Measurements from ENCODE around the gene RFX3.

RFX3 gene

DNA sequence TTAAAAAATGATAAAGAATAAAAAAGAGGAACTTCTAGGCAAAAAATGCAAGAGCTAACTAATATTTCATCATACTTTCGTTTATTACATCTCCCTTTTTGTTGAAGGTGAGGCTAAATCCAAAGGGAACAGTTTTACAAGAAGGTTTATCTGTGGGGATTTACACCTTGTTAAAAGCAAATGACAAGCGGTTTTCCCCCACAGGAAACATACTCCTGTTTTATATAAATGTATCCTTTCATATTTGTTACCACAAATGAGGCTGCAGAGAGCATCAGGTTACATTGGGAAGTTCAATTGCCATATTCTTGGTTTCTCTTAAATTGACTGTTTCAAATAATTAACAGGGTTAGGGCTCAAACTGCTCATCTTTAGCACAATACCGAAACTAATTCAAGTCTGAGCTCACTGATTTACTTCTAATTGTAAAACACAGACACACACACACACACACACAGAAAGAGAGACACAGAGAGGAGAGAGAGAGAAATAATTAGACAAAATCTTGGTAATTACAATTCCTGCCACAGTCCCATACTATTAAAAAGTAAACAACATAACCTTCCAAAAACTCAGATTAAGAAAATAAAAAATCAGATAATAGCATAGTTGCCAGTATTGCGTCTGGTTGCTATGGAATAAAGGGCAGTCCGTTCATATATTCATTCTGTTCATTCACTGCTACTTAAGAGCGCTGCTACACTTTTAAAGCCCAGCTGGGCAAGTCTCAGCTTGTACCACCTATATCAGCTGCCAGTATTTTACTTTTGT is 17.1 kb downstream of the RFX3 start (continued):
- TF ChIP-seq ZNF202 (tag by site-specific recombination; IDR thresholded peaks at IDR 0.05; ENCODE audit: borderline replicate concordance) (no peak), ZBTB11 (tag by site-specific recombination; conservative IDR thresholded peaks at IDR 0.05; ENCODE audit: low read depth) (peak; percentile 17; the same call in 1 of the 2 replicates), FEZF1 (tag by site-specific recombination; IDR thresholded peaks at IDR 0.05) (peak; percentile 99), ZNF660 (tag by site-specific recombination; IDR thresholded peaks at IDR 0.05) (peak; percentile 10; the same call in 1 of the 2 replicates), ZBTB26 (tag by site-specific recombination; optimal IDR thresholded peaks at IDR 0.05) (no peak), ZNF837 (tag by site-specific recombination; IDR thresholded peaks at IDR 0.05) (no peak), MZF1 (tag by site-specific recombination; IDR thresholded peaks at IDR 0.05; ENCODE audit: borderline replicate concordance) (peak; percentile 97), KLF16 (tag by site-specific recombination; IDR thresholded peaks at IDR 0.05) (0 out of 2 replicates have a peak, but pooled peaks have one; percentile 19), ZSCAN23 (tag by site-specific recombination; IDR thresholded peaks at IDR 0.05) (peak; percentile 31; the same call in 1 of the 2 replicates), ZNF571 (tag by site-specific recombination; IDR thresholded peaks at IDR 0.05) (no peak), ZNF843 (tag by site-specific recombination; IDR thresholded peaks at IDR 0.05) (peak; percentile 95), ZNF585B (tag by site-specific recombination; IDR thresholded peaks at IDR 0.05) (no peak), PRDM4 (tag by site-specific recombination; IDR thresholded peaks at IDR 0.05) (peak; percentile 99), HOXD13 (CRISPR knock-in tag; IDR thresholded peaks at IDR 0.05; ENCODE audit: borderline replicate concordance) (peak; percentile 74; the same call in 1 of the 2 replicates), TCF7L2 (IDR thresholded peaks at IDR 0.05; ENCODE audit: borderline replicate concordance, low read depth, low read length) (peak; percentile 95), OVOL3 (tag by site-specific recombination; IDR thresholded peaks at IDR 0.05) (peak; percentile 85; the same call in 1 of the 2 replicates), SETDB1 (IDR thresholded peaks at IDR 0.05; ENCODE audit: insufficient read length, low read length) (no peak), ZNF701 (tag by site-specific recombination; IDR thresholded peaks at IDR 0.05) (no peak), SP7 (tag by site-specific recombination; IDR thresholded peaks at IDR 0.05) (peak; percentile 95), ZNF2 (tag by site-specific recombination; IDR thresholded peaks at IDR 0.05) (peak; percentile 61; the same call in 1 of the 2 replicates), EGR2 (tag by site-specific recombination; IDR thresholded peaks at IDR 0.05; ENCODE audit: low read depth) (no peak), ZNF521 (tag by site-specific recombination; IDR thresholded peaks at IDR 0.05) (no peak), GFI1B (tag by site-specific recombination; IDR thresholded peaks at IDR 0.05) (peak; percentile 54; the same call in 1 of the 2 replicates), ZNF600 (tag by site-specific recombination; IDR thresholded peaks at IDR 0.05) (peak; percentile 71), ZNF366 (tag by site-specific recombination; conservative IDR thresholded peaks at IDR 0.05) (peak; percentile 77)
- TF ChIP-seq, protein P1, sequence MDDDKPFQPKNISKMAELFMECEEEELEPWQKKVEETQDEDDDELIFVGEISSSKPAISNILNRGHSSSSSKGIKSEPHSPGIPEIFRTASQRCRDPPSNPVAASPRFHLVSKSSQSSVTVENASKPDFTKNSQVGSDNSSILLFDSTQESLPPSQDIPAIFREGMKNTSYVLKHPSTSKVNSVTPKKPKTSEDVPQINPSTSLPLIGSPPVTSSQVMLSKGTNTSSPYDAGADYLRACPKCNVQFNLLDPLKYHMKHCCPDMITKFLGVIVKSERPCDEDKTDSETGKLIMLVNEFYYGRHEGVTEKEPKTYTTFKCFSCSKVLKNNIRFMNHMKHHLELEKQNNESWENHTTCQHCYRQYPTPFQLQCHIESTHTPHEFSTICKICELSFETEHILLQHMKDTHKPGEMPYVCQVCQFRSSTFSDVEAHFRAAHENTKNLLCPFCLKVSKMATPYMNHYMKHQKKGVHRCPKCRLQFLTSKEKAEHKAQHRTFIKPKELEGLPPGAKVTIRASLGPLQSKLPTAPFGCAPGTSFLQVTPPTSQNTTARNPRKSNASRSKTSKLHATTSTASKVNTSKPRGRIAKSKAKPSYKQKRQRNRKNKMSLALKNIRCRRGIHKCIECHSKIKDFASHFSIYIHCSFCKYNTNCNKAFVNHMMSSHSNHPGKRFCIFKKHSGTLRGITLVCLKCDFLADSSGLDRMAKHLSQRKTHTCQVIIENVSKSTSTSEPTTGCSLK (tag by site-specific recombination; IDR thresholded peaks at IDR 0.05), result no peak
- TF ChIP-seq, protein P2, sequence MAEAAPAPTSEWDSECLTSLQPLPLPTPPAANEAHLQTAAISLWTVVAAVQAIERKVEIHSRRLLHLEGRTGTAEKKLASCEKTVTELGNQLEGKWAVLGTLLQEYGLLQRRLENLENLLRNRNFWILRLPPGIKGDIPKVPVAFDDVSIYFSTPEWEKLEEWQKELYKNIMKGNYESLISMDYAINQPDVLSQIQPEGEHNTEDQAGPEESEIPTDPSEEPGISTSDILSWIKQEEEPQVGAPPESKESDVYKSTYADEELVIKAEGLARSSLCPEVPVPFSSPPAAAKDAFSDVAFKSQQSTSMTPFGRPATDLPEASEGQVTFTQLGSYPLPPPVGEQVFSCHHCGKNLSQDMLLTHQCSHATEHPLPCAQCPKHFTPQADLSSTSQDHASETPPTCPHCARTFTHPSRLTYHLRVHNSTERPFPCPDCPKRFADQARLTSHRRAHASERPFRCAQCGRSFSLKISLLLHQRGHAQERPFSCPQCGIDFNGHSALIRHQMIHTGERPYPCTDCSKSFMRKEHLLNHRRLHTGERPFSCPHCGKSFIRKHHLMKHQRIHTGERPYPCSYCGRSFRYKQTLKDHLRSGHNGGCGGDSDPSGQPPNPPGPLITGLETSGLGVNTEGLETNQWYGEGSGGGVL (tag by site-specific recombination; IDR thresholded peaks at IDR 0.05), result peak; percentile 75
